NCI-H1930 (cell line): ENCODE results near the gene PMS1.
"Not testable (repeated sequence)": the region's sequence is repeated elsewhere in the genome, so short reads cannot be mapped to it uniquely, and the experiment has no call there.

Experiments
- DNase-seq, 2 experiments: peaks; one replicate each; lab custom pipeline; 2025; lab: John Stamatoyannopoulos, UW

Gene PMS1

DNA sequence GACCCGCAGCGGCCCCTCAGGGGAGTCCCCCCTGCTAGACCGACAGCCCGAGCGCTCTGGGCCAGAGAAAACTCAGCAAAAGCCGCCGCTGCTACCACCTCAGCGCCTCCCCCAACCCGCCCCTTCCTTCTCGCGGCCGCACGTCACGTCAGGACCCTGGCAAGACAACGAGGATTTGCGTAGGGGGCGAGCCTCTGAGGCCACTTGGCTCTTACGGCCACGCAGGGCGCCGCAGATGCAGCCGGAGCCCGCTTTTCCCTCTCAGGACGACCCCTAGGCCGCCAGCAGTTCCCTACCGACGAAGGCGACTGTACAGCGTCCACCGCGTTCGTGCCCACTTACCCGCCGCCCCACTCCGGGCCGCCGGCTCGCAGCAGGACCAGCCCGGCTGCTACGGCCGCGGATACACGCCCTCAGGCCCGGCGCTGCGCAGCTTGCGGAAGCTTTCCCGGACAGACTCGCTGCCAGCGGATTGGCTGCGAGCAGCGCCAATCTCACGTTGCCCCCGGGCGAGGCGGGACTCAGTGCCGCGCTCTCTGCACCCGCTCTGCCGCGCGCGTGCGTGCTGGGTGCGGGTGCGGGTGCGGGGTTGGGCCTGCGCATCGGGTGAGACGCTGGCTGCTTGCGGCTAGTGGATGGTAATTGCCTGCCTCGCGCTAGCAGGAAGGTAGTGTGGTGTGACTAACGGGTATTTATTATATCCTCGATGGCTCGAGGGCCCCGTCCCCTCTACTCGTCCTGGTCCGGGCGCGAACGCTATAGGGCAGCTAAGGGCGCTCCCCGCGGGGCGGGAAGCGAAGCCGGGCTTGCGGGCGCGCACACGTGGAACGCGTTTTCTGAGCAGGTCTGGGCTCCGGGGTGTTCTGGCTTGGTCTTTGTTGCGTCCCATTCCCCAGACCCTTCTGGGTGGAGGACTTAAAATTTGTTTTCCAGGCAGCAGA lies at the start of gene PMS1, which contains the start of gene ORMDL1:
PMS1 (plus strand) TSS at position 524 of the 941 bp plus-strand sequence. CDS start 7,360 bp downstream, outside the sequence.
ORMDL1 (minus strand) TSS at position 413 of the 941 bp plus-strand sequence. CDS start 1,744 bp downstream, outside the sequence.
- peak; percentile 90 to 93 for DNase-seq

- no peak for DNase-seq
These were observed 33.1 kb upstream of the PMS1 start for GRCh38 chr2:189751080-189751658.

DNA sequence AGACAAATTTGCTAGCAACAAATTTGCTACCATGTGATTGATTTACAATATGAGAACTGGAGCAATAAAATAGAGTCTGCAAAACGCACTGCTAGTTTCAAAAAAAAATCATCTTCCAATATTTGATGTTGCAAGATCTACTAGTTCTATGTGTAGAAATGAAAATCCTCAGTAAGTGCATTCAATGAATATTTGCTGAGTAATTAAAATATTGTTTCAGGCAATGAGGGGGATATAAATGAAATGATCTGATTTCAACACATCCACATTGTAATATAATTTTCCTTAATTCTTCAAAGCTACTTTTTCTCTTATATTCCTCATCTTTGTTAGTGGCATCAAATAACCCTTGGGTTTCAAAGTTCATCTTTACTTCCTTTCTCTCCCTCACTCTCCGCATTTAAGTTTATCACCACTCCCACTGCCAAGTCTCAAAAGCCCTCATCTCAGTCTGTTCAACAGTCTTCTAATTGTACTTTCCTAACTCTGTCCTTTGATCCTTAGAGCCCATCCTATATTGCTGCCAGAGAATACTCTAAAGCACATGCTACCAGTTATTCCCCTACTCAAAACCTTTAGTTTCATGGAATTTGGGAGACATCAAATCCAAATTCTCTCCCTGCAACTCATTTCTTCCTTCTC lies 27.8 kb upstream of the PMS1 start:
- no peak for DNase-seq

DNA sequence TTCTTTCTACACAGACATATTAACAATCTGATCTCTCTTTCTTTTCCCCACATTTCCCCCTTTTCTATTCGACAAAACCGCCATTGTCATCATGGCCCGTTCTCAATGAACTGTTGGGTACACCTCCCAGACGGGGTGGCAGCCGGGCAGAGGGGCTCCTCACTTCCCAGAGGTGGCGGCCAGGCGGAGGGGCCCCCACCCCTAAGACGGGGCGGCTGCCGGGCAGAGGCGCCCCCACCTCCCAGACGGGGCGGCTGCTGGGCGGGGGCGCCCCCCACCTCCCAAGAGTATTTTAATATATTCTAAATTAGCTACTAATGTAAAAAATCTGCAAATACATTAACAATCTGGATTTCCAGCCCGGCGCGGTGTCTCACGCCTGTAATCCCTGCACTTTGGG lies 24.1 kb upstream of the PMS1 start:
- not testable (repeated sequence) for DNase-seq

DNA sequence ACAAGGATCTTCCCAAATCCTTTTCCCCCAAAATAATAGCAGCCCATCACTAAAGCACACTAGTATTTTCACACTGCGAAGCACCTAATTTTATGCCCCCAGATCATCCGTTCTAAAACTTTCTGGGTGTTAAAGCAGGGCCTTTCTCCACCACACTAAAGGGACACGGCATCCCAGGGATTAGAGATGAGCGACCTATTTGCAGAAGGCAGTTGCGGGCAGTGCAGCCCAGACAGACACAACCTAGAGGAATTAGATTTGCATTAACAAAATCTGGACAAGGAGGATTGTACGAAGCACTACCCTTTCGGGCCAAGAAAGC lies 22.1 kb upstream of the PMS1 start:
- DNase-seq: no peak

DNA sequence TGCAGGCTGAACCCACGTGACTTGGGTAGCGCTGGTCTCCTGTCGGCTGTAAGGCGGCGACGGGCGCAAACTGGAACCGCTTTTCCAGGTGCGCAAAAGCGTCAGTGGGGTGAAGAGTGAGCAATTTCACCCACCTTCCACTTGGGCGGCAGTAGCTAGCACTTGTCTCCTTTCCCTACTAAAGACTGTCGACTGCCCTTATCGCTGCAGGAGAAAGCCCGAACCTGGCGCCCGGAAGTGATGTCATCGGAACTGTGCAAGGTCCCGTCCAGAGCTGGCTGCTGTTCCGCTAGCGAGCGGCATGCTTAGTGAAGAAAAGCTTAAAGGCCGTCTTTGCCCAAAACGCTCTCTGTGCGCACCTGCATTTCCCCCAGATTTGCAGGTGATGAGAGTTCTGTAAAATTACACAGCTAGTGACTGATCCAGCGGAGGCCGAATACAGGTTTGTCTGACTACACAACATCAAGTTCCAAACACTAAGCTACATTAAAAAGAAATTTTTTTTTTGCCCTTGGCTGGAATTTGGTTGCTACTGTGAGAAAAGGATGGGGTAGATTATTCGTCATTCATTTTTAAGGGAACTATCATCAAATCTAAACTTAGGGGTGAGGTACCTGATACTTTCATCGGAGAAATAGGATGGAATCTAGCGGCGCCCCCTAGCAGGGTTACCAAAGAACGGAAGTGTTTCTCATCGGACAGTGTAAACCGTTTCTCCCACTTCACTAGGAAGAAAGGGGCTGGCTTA lies 21.5 kb upstream of the PMS1 start, which contains the start of gene OSGEPL1:
OSGEPL1 (minus strand) TSS at position 242 of the 748 bp plus-strand sequence. CDS start 1,152 bp downstream, outside the sequence.
- peak; percentile 82 to 83 for DNase-seq

- no peak for DNase-seq
These were observed 20.2 kb upstream of the PMS1 start for GRCh38 chr2:189763908-189764661.

DNA sequence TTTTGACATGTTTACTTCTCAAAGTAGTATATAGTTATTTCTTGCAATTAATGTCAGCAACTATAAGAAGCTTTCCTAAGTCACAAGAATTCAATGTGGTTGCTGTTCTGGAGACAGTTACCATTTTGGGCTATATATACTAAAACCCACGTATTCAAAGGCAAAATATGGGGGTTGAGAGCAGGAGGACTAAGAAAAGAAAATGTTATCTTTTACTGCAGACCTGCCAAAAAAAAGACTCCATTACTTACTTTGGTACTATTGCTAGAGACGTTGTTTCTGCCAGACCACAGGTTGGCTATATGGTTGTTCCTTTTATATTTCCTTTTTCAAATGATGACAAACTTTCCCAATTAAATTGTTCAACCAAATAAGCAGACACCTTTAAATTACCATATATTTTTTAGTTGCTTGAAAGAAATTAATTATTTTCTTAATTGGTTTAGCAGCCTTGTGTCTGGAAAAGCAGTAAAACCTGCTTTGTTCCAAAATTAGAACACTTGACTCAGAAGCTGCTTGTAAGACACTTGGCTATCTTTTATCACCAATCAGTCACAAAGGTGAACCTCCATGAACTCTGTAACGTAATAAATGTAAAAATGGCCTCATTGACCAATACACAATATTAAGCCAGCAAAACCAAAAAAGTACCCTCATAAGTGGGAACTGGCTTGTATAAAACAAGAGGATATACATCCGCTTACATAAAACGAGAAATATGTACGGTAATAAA lies 13.5 kb upstream of the PMS1 start:
- no peak for DNase-seq

DNA sequence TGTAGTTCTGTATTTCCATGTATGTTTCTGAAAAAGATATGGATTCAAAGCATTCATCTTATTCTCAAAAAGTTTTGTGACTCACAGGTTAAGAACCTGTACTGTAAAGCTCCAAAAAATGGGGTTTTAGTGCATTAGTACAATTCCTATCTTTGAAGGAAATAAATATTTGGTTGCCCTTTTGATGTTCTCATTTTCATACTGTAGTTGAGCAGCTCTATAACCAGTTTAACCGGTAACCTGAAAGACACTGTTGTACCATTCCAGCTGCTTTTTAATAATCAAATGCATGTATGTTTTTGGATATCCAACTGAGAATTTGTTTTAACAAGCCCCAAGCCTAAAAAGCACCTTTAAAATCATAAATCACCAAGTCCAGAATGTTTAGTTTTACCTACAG lies 12.0 kb upstream of the PMS1 start:
- DNase-seq: no peak

DNA sequence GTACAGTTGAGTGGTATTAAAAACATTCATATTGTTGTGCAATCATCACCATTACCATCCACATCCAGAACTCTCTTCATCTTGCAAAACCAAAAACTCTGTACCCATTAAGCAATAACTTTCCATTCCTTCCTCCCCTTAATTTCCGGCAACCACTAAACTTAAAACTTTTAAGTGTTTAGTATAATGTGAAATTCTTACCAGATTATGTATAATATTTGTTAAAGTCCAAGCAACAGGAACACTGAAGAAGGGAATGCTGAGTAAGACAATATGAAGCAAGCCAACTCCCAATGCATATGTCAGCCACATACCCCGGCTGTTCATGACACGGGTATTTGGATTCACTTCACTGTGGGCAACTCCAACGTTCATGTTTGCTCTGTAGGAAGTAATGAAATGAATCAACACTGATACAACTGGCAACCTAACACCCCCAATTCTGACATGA lies 2.0 kb upstream of the PMS1 start:
- no peak for DNase-seq

DNA sequence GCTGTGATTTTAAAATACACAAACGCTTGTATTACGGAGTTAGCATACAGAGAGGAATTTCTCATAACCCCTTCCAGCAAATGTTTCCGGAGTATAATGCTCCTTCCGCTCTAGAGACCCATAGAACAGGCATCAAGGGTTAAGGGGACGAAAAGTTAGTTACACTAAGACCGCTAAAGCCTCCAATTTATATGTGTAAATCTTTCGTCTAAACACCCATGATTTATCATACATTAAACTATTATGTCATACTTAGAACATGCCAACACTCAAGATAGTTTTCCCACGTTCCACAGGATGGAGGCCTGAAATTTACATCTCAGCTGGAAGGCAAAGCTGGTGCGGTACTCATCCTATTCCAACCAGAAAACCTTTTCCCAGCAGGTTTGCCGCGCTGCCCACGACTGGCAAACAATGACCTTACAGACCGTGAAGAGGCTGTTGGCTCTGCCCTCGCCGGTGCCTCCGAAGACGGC lies 761 bp upstream of the PMS1 start:
- no peak for DNase-seq

DNA sequence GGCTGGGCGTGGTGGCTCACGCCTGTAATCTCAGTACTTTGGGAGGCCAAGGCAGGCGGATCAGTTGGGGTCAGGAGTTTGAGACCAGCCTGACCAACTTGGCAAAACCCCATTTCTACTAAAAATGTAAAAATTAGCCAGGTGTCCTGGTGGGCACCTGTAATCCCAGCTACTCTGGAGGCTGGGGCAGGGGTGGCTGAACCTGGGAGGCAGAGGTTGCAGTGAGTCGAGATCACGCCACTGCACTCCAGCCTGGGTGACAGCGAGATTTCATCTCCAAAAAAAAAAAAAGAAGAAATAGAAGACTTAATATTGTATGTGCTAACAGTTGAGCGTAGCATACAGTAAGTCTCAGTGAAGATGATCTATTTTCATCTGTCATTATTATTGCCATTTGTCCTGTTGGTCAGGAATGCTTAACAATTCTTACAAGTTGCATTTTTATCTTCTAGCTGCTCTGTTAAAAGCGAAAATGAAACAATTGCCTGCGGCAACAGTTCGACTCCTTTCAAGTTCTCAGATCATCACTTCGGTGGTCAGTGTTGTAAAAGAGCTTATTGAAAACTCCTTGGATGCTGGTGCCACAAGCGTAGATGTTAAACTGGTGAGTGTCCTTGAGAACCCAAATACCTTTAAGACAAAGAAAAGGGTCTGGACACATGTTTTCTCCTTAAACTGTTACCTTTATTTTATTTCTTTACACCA lies 7.2 kb downstream of the PMS1 start:
- no peak for DNase-seq

DNA sequence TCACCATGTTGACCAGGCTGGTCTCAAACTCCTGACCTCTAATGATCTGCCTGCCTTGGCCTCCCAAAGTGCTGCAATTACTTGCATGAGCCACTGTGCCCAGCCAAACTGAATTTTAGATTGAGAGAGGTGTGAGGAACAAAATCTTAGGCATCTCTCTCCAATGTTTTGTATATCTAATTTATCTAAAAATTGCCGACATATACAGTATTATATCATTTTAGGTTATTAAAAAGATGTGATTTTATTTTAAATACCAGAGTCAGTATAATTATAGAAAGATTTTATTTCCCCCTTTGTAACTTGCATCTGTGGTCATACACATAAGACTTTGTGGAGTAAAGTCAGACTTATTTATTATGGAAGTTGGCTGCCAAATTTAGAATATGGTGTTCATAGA lies 10.1 kb downstream of the PMS1 start:
- DNase-seq: no peak

GRCh38 chr2:189797902-189798301 lies 13.7 kb downstream of the PMS1 start:
- no peak for DNase-seq

DNA sequence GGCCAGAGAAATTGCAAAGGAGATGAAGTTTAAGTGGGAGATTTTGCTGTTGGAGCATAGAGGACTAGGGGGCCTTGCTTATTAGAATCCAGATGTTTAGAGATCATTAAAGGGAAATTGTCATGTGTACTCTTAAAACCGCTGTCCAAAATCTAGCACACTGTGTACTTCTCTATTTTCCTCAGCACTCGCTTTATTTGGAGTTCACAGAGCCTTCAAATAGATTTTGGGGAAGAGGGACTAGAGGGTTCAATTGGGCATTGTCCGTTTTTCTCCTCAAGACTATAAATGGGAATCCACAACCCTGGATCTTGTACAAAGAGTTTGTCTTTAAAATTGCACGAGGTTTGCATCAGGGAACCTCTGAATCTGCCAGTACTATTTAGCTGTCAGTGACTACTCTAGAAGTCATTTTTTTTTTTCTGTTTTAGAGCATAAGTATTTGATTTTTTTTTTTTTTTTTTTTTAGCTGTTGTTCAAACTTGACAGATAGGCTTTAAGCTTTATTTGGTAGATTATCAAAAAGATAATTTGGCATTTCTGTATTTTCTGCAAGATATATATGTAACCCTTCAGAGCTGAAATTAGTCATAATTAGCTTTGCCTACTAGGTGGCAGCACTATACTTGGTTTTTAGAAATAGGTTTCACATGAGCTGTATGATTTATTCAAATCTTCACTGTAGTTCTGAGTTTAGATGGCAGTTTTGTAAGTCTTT lies 14.2 kb downstream of the PMS1 start:
- no peak for DNase-seq

DNA sequence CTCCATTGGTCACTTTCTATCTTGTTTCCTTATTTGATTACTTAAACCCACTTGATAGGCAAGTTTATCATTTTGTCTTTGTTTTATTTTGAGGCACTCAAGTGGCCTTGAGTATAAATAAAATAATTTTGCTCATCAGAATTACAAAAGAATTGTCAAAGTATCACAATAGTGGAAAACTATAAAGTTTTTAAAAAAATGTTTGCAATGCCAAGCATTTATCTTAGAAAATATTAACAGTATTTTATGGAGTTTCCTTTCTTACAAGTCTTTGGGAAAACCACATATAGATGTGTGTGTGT lies 14.7 kb downstream of the PMS1 start:
- DNase-seq: no peak

DNA sequence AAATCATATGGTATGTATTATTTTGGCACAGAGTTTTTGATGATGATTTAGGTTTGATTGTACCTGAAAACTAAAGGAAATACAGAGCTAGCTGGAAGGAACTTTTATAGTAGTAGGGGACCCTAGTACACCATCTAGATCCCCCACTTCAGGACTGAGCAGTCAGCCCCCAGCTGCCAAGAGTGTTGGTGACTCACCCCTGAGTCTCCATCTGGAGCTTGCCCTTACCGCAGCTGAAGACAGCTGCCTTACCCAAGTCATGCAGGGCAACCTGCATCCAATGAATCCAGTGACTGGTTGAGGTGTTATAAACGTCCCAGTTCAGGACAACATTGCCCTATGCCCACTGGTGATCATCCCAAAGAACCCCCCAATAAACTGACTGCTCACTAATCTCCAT lies 15.3 kb downstream of the PMS1 start:
- no peak for DNase-seq

DNA sequence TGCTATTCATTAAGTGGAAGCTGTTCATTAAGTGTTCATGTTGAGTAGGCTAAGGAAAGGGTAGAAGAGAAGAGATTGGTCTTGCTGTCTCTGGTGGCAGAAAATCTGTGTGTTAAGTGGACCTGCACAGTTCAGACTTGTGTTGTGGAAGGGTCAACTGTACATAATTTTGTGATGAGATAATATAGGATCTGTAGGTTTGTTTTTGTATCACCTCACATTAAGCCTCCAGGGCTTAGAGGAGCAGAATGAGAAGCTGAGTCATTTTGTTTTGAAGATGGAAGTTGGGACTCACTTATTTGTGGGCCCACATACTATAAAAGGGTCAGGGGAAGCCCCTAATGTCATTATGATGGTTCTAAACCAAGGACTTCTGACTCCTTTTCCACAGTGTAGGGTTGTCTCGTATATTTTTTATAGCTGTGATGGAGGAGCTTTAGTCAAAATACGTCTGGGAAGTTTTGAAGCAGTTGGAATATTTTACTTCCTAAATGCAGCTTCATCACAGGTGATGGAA lies 18.2 kb downstream of the PMS1 start:
- DNase-seq: no peak

DNA sequence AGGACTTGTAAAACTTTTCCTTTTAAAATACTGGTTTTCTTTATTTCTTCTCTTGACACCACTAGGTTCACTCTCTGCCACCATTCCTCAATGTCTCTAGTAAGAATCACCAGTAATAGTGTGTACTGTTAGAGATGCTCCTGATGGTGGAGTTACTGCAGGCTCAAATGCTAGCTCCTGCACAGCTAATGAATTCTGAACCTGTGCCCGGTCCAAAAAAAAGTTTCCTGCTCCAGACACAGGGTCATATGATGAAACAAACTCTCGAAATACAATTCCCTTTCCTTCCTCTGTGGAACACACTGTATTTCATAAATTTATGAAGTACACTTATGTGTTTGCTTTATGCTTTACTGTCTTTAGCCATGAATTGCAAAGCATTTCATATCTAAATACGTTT lies 19.2 kb downstream of the PMS1 start:
- DNase-seq: no peak
